HG02623 (cell line): ENCODE results near the gene LYG1.
"Not testable (repeated sequence)": the region's sequence is repeated elsewhere in the genome, so short reads cannot be mapped to it uniquely, and the experiment has no call there.

Source experiments
- ATAC-seq: cut with Tn5 transposase; IDR thresholded peaks from one replicate; pipeline ENCODE4 v1.9.1; 2021; ENCODE audit warnings: moderate library complexity; ENCODE audit not compliant: unreplicated experiment

The LYG1 gene

DNA sequence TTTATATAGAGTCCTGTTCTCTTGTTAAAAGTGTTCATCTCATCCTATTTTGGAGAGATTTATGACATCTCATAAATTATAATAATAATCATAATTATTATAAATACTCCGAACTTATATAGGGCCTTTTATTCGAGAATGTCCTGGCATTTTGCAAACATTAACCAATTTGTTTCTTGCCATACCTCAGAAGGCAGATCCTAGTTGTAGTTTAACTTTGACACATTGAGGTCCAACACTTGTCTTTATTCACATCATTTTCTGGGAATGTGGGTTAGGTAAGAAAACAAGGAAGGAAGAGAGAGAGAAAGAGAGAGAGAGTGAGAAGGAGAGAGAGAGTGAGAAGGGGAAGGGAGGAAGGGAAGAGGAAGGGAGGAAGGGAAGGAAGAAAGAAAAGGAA is at the start of gene LYG1:
LYG1 (minus strand) TSS at position 101 of the 400 bp plus-strand sequence. CDS start 5,527 bp downstream, outside the sequence.
- not testable (repeated sequence) for ATAC-seq

DNA sequence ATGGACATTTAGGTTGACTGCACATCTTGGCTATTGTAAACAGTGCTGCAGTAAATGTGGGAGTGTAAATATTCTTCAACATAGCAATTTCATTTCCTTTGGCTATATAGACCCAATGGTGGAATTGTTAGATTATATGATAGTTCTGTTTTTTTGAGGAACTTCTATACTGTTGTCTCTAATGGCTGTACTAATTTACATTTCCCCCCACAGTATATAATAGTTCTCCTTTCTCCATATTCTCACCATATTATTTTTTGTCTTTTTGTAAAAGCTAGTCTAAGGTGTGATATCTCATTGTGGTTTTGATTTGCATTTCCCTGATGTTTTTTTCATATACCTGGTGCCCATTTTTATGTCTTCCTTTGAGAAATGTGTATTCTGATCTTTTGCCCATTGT is 49.2 kb upstream of the LYG1 start:
- no peak for ATAC-seq

DNA sequence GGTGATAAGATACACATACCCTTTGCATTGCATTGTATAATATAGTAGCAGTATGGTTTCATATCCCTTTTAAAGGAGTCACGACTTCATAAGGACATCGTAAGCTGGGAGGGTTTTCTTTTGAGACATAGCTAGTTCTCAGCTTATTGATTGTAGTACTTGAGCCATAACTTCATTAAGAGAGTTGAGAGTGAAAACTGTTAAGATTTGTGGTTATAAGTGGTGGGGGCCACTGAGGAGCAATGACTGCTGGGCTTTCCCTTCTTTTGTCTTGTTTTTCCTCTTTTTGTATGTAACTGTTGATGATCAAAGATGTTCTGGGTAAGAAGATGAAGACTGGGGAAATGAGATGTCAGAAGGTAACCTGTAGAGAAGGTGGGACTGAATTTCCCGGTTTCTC is 47.2 kb upstream of the LYG1 start:
- no peak for ATAC-seq

DNA sequence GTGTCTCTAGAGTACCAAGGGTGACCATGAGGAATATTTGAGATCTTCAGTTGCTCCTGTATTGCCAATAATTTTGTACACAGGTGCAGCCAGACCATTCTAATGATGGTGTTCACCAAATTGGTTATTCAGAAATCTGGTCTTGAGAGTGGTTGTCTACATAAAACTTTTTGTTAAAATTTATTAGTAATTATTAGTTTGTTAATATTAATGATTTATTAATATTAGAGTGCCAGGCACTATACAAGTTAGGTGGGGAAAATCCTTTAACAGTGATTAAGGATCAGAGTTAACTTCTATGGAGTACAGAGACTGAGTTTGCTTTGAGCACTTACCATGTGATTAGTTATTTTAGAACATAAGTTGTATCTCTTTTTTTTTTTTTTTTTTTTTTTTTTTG is 45.2 kb upstream of the LYG1 start:
- no peak for ATAC-seq

DNA sequence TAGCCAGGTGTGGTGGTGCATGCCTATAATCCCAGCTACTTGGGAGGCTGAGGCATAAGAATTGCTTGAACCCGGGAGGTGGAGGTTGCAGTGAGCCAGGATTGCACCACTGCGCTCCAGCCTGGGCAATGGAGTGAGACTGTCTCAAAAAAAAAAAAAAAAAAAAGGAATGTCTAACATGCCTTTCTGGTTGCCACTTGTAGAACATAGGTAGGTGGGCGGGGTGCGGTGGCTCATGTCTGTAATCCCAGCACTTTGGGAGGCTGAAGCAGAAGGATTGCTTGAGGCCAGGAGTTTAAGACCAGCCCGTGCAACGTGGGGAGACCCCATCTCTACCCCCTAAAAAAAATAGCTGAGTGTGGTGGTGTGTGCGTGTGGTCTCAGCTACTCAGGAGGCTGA is 44.4 kb upstream of the LYG1 start:
- not testable (repeated sequence) for ATAC-seq

DNA sequence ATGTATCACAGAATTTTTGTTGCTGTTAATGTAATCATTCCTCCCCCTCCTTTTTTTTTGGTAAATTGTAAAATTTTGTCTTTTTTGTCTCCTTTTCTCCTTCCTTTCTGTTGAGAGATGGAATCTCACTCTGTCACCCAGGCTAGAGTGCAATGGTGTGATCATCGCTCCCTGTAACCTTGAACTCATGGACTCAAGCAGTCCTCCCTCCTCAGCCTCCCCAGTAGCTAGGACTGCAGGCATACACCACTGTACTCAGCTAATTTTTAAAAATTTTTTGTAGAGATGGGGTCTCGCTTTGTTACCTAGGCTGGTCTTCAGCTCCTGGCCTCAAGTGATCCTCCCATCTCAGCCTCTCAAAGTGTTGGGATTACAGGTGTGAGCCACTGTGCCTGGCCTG is 41.5 kb upstream of the LYG1 start:
- ATAC-seq: no peak

DNA sequence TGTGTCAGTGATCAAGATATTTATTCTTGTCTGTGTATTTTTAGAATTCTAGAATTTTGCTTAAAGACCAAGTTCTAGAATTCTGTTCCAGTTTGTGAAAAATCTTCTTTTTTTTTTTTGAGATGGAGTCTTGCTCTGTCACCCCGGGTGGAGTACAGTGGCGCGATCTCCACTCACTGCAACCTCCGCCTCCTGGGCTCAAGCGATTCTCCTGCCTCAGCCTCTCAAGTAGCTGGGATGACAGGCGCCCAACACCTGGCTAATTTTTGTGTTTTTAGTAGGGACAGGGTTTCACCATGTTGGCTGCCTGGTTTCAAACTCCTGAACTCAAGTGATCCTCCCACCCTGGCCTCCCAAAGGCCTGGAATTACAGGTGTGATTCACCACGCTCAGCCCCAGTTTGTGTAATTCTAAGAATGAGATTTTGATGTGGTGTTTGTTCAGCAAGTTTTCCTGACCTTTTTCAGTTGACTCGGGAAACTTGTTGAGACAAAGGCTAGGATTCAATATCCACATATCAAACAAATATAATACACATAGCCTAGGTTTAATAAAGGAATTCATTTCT is 39.8 kb upstream of the LYG1 start:
- no peak for ATAC-seq

DNA sequence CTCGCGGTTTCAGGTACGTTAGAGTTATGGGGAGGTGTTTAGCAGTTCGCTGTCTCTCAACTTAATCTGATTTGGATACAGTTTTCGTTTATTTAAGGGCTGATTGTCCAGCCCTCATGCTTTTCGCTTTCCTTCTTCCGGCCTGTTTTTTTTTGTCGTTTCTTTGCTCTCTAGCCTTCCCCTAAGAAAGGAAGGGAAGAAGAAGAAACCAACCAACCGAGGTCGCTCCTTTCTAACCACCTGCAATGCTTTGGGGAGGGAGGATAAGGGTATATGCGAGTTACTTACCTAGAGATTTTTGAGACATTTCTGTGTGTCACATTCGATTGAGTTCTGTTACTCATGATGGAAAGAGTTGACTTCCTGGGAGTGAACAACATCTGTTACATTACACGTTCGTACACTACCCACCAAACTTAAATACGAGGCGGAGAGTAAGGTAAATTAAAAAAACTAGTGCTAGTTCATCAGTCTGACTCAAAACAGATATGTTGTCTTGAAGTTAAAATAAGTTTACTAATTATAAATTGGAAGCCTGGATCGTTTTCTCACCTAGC is 37.1 kb upstream of the LYG1 start:
- ATAC-seq: no peak

DNA sequence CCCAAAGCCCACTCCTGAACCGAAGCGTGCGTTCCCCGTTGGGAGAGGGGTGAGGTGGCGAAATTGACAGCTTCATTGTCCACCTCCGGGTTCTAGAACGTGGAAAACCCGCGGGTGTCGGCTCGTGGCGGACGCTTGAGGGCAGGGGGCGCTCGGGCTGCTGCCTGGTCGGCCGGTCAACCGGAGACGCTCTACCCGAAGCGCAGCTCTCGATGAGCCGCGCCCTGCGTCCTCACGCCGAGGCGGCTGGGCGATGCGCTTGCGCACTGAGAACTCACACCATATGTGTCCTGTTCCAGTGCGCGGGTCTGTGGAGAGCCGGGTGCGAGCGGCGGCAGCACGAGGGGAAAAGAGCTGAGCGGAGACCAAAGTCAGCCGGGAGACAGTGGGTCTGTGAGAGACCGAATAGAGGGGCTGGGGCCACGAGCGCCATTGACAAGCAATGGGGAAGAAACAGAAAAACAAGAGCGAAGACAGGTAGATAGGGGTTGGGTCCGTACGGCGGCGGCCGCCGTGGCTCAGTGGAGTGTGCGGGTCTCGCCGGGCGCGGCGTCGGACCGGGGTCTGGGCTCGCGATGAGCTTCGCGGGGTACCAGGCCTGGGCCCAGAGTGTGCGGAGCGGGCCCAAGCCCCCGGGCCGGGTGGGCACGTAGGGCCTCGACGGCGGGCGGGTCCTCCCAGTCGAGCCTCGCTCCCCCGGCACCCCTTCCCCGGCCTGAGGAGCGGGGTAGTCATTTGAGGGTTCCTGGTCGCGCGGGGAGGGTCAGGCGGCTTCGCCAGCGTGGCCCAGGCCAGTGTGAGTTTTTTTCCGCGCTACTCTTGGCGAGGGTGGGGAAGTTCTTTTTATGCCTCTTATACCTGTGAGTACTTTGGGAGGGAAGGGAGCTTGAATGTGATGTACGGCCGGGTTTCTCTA is 36.4 kb upstream of the LYG1 start, which contains the start of gene EIF5B:
EIF5B (plus strand) TSS at position 277 of the 916 bp plus-strand sequence; CDS start at position 443, 166 bp downstream.
- peak; percentile 52 for ATAC-seq

DNA sequence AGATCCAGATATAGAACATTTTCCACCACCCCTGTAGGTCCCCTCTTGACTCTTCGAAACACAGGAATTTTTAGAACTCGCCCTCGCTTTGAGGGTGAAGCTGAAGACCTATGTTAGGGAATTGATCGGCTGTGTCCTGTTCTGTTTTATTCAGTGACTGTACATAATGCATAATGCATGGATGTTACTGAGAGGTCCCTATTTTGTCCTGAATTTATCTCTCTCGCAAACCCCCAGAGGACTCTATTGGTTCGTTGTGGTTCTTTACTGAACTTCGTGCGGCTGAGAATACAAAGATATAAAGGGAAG is 35.8 kb upstream of the LYG1 start:
- no peak for ATAC-seq

DNA sequence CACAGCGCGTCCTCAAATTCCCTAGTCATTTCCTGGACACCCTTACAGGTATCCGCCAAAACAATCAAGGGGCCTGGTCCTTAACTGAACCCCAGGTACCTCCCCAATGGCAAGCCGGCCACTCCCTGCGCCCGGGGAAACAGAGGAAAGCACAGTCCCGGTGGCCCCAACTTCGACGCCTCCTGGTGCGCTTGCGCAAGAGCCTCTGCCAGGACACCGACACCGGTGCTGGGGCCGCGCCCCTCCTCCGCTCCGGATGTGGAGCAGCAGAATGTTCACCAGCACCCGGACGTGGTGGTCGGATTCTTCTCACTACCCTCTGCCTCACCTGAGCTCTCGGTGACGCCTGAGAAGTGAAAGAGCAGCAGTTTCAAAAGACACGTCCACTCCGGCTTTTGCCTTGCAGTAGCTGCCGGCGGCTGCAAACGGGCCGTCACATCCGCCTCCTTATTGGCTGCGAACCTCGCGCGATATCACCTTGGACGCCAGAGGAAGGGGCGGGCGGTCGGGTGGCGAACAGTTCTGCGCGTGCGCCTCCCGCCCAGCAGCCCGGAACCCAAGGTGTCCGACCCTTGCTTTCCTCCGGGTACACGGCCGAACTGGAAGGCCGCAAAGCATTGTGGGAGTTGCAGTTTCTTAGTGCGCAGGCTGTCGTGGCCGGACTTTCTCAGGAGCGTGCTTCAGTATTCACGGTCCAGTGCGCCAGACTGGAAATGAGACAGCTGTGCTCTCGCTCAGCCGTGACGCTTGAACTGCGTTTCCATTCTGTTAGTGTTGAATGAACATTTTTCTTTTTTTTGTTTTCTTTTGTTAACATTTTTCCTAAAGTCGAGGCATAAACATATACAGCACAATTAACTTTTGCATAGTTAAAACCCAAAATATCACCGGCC is 35.2 kb upstream of the LYG1 start, which contains the start of gene TXNDC9:
TXNDC9 (minus strand) TSS at position 423 of the 893 bp plus-strand sequence. CDS start 3,123 bp downstream, outside the sequence.
- peak; percentile 65 for ATAC-seq

DNA sequence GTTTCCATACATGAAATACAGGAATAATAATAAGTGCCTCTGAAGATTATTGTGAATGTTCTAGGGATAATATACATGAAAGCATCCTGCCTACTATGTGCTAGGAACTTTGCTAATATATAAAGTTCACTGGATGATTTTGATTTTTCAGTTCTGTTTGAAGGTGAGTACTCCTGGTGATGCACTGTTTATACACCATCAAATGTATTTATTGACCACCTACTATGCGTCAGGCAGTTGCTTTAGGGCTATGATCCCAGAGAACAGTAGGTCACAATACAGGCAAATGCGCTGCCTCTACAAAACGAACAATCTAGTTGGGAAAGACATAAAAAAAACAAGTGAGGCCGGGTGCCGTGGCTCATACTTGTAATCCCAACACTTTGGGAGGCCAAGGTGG is 24.4 kb upstream of the LYG1 start:
- no peak for ATAC-seq

DNA sequence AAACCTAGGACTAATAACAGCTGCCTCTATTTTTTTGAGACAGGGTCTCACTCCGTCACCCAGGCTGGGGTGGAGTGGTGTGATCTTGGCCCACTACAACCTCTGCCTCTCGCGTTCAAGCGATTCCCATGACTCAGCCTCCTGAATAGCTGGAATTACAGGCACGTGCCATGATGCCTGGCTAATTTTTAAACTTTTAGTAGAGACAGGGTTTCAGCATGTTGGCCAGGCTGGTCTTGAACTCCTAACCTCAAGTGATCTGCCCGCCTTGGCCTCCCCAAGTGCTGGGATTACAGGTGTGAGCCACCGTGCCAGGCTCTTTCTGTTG is 16.8 kb upstream of the LYG1 start:
- ATAC-seq: not testable (repeated sequence)

DNA sequence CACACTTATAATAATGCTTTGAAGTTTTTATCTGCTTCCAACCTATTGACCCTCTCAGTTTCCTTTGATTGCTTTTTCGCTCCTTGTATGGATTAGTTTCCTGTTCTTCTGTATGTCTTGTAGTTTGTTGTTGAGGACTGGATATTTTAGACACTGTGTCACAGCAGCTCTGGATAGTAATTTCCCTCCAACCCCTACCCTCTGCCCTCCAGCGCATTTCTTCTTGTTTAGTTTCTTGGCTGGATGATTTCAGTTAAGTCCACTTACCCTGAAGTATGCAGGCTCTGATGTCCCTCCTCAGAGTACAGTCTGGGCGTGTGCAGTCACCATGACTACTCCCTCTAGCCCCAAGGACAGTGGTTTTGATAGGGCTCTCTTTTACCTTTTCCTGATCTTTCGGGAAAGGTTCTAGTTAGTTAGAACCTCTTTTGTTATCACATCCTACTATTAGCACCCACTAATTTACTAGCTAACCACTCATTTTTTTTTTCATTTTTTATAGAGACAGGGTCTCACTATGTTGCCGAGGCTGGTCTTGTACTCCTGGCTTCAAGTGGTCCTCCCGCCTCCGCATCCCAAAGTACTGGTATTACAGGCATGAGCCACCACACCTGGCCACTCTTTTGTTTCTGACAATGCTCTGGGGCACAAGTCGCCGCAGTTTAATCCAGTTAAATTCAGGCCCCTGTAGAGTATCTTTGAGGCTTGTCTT is 16.3 kb upstream of the LYG1 start:
- no peak for ATAC-seq

DNA sequence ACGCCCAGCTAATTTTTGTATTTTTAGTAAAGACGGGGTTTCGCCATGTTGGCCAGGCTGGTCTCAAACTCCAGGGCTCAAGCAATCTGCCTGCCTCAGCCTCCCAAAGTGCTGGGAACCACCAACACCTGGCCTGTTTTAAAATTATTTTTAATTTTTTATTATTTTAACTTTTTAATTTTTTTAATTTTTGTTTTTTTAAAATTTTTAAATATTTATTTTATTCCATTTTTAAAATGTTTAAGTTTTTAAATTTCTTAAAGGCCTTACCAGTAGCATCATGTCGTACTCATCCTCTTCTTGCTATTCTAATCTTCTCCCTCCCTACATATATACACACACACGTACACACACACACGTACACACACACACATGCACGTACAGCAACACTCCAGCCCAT is 1.4 kb downstream of the LYG1 start:
- ATAC-seq: no peak

DNA sequence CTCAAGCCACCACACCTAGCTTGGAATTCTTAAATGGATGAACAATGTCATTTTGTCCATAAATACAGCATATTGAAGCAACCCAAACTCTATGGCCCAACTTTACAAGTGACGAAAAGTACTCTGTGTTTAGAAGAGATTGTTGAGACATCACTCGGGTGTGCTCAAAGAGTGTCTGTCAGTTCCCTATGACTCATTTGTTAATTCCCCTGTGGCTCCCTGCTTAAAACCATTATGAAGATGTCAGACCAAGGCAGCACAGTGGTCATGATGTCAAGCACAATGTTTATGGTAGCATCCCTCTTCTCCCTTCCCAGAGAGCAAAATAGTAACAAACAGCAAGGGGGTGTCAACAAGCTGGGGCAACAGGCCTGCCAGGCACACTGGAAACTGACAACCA is 3.0 kb downstream of the LYG1 start:
- ATAC-seq: no peak

DNA sequence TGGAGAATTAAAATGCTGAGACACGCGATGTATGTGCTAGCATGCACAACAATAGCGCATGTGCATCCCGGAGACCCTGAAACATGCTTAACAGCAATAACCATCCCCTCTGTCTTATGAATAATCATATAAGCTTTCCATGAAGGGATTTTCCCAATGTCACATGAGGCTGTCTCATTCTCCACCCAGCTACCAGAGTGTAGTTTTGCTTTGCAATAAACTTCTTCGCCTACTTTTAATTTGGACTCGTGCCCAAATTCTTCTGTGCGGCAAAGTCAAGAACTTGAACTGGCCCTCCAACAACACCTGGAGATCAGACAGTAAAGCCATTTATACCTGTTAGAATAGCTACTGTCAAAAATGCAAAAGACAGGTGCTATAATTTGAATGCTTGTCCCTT is 15.5 kb downstream of the LYG1 start:
- no peak for ATAC-seq

DNA sequence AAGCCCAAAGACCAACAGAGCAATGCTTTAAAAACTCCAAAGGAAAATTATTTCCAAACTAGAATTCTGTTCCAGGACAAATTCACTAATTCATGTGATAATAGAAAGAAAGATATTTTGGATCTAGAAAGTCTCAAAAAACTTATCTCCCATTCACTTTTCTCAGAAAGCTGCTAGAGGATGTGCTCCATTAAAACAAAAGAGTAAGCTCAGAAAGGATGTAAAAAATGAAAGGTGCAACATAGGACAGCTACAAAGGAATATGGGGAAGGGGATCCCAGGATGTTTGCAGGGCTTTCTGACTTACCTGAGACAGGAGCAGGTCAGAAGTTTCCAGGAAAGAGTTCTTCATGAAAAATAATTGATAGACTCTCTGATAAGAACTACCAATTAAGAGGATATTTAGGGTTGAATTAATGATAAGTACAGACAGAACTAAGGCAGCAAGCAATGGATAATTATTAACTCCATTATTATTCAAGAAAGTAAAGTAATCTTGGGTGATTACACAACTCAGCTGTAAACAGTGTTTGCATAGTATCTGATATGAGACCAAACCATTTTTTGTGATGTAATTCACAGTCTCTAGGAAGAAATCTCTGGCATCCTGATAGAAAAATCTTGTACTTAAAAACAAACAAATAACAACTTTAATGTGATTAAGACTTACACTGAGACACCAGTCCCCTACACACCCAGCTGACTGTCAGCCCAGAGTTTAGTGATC is 20.9 kb downstream of the LYG1 start:
- no peak for ATAC-seq

DNA sequence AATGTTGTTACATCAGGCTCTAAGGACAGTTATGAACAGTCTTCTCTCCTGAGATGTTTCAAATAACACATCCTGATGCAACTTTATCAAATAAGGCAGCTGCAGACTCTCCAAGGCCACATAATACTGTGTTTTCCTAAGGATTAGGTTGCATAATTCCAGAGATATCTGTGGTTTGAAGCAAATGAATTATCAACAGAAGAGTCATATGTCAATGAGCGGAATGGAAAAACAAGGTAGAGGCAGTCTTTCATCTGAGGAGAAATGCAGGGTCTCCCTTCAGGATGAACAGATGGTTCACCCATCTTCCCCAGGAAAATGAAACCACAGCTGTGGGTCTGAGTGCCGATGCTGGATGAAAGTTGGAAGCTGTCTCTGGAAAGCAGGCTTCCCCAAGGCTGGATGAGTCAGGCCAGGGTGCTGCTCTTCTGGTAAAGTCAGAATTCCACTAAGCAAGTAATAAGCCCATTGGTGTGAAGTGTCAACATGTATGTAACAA is 22.2 kb downstream of the LYG1 start:
- ATAC-seq: no peak
